KG1 (cell line): ENCODE measurements around the gene NAGA.
"Not testable (repeated sequence)": the region's sequence is repeated elsewhere in the genome, so short reads cannot be mapped to it uniquely, and the experiment has no call there.

ENCODE experiments used
- DNase-seq: peaks from one replicate; lab custom pipeline; 2025; lab: John Stamatoyannopoulos, UW

Gene NAGA

DNA sequence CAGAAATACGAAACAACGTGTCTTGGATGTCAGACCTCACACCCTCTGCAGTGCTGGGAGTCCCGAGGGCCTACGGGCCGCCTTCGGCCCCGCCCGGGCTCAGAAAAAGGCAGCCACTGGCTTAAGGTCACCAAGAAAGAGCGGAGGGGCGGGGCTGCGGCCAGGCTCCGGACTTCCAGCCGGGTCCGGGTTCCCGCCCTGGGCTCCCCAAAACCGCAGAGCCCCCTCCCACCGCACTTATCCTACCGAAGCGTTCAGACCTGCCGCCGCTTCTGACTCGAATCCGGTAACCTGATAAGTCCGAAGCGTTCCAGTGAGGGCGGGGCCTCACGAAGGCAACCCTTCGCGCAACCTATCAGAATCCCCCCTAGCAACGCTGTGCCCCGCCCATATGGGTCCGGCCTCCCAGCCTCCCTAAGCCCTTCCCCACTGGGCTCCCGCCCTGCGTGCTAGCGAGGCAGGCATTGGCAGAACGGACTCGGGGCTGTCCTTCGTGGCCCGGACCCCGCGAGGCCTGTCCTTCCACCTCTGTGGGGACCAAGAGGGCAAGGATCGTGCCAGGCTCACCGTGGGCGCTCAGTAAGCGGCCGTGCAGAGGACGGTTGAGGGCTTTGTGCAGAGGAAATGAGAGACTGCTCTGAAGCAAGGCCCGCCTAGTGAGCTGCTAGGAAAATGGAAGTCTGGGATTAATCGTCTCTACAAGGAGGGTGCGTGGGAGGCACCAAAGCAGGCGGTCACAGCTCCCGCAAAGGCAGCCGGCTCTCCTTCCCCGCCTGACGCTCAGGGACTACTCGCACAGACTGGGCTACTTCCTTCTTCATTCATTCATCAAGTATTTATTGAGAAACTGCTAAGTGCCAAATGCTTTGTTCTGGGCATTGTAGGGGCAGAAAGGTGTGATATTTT, at the start of gene NAGA:
Gene NAGA, minus strand, starts transcription at position 296 of the 906 bp plus-strand sequence. CDS start 515 bp downstream, outside the sequence.
- peak; percentile 90 for DNase-seq

DNA sequence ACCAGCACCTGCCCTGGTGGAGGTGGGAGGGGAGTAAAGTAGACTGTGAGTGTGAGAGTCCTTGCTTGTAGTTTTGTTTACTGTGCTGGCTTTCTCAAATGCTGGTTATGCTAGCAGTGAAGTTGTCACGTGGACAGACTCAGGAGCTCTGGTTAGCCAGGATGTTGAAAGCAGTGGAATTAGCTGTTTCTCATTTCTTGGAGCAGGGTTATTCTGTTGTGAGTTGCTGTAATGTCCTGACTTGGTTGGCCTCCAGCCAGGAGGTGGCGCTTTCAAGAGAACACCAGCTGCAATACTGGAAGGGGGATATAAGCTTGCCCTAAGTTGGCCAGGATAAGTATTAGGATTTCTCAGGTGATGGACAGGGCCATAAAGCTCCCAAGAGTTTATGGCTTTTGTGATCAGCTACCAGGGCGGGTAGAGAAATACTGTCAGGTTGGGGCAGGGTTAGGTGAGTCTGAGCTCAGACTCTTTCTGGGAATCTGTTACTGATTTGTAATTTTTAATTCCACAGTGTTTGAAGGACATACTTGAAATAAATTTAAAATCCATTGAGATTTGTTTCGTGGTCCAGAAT, 46.3 kb upstream of the NAGA start:
- no peak for DNase-seq

DNA sequence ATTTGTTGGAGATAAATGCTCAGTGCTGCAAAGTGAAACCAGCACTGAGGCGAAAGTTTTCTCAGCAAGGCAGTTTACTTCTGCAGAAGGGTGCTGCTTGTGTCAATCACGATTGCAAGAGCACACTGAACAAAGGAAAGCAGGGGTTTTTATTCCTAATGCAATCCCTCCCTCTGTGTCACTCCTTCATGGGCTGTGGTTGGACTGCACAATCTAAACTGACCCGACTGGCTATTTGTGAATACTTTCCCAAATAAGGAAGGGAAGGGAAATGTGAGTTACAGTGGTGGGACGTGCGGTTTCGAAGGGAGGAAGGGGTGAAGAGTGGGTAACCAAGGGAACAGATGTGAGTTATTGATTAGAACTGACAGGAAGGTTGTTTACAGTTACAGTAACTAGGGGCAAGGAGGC, 44.8 kb upstream of the NAGA start:
- not testable (repeated sequence) for DNase-seq

DNA sequence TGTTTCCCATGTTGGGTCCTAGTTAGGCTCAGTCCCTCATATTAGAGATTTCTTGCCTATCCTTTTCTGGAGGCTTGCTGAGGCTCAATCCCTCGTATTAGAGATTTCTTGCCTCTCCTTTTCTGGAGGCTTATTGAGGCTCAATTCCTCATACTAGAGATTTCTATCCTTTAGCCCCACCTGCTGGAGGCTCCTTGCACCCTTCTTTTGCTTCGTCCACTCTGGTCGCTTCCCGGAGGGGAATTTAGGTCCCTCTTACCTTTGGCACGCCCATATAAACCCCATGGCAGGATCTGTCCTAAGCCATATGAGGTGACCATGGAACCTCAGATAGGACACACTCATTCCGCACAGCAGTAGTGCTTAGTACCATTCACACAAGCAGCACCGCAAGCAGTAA, 44.1 kb upstream of the NAGA start:
- DNase-seq: no peak

DNA sequence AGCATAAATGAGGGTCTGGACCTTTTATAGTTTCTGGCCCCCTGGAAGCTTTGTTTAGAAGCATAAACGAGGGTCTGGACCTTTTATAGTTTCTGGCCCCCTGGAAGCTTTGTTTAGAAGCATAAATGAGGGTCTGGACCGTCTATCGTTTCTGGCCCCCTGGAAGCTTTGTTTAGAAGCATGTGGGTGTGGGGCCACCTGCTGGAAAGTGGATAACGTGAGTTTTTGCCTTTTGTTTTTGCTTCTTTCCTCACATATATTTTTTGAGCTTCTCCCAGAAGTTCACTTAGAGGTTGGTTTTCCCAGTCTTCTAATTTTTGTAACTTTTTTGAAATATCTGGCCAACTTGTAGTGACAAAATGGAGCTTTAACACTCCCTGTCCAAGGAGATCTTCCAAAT, 42.2 kb upstream of the NAGA start:
- not testable (repeated sequence) for DNase-seq

DNA sequence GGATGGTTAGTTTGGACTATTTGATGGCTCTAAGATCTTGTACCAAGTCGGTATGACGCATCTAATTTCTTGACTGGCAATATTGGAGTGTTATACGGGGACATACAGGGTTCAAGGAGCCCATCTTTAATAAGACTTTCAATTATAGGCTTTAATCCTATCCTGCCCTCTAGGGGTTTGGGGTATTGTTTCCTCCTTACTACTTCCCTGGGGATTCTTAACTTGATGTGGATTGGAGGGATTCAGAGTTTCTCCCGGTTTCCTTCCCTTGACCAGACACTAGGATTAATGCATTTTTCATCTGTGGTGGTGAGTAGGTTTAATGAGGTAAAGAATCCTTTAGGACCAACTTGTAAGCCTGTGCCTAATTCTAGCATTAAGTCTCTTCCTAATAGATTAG, 41.2 kb upstream of the NAGA start:
- DNase-seq: no peak

DNA sequence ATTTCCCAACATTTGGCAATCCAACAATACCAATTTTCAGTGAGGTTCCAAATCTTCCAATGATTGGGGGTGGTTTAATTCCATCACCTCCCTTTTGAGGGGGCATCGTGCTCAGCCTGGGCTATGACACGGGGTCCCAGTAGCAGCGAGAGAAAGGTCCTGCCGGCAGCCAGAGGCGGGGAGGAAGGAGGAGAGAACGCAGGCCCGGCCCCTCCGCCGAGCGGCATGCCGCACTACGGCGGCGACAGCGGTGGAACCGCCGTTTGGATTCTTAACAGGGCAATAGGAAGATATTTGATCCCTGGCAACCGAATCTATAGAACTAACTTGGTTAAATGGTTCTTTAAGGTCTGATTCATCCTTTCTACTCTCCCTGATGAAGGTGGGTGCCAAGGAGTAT, 38.2 kb upstream of the NAGA start:
- DNase-seq: no peak

DNA sequence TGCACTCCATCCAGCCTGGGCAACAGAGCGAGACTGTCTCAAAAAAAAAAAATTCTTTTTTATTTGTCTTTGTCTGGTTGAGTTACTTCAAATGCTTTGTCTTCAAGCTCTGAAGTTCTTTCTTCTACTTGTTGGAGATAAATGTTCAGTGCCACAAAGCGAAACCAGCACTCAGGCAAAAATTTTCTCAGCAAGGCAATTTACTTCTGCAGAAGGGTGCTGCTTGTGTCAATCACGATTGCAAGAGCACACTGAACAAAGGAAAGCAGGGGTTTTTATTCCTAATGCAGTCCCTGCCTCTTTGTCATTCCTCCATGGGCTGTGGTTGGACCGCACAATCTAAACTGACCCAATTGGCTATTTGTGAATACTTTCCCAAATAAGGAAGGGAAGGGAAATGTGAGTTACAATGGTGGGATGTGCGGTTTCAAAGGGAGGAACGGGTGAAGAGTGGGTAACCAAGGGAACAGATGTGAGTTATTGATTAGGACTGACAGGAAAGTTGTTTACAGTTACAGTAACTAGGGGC, 33.8 kb upstream of the NAGA start:
- DNase-seq: not testable (repeated sequence)

DNA sequence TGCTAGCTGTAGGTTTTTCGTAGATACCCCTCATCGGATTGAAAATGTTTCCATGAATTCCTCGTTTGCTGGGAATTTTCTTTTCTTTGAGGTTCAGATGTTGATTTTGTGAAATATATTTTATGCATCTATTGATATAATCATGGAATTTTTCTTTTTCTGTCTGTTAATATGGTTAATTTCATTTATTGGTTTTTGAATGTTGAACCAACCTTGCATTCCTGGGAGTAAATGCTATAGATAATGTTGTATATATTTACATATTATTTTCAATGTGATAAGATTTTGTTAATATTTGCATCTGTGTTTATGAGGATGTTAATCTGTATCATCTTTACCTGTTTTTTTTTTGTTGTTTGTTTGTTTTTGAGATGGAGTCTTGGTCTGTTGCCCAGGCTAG, 30.6 kb upstream of the NAGA start:
- DNase-seq: no peak

DNA sequence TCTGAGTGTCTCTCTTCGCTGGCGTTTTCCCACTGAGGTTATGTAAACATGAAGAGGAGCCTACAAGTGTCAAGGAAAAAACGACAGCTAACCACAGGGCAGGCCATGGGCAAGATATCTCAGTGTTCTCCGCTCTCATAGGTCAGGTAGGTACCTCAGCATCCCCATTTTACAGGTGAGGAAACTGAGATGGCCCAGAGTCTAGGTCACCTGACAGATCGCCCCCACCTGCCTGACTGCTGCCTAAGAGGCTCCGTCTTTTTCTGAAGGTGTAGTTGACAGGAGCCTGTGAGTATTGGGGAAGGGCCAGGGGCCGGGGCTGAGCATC, 20.8 kb upstream of the NAGA start:
- DNase-seq: no peak

DNA sequence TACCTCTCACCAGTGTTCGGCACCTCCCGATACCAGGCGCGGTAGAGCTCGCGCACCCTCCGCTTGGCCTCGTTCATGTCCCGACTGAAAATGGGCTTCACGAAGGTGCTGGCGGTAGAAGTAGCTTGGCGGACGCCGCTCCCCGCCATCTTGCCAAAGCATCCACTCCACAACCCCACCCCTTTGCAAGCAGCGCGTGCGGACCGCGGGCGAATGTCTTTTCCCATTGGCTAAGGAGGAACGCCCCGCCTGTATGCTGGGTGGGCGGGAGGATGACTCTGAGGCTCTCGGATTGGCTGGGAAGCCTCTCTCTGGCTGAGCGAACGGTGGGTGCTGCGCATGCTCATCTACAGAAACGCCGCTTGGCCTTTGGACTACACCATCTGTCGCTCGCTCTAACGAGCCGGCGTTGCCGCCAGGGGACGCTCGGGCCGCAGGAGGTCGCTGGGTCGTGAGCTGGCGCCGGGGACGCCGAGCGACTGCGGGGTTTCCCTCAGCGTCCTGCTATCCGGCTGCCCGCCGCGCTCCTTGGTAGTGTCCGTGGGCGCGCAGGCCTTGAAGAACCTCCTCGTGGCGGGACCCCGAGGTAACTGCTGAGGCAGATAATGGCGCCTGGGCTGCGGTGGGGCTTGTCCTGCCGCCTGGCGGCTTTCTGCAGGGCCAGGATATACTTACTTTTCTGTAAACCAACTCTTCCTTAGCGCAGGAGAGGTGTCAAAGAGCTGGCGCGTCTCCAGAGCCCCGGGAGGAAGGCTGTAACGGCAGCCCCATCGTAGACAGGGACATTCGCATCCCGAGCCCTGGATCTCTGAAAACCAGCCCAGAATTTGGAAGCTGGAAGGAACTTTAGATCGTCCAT, 20.2 kb upstream of the NAGA start, which contains the start of gene NDUFA6:
Gene NDUFA6, minus strand, starts transcription at position 177 of the 859 bp plus-strand sequence. Its CDS starts 28 bp downstream, at position 149.
- DNase-seq: peak; percentile 94

DNA sequence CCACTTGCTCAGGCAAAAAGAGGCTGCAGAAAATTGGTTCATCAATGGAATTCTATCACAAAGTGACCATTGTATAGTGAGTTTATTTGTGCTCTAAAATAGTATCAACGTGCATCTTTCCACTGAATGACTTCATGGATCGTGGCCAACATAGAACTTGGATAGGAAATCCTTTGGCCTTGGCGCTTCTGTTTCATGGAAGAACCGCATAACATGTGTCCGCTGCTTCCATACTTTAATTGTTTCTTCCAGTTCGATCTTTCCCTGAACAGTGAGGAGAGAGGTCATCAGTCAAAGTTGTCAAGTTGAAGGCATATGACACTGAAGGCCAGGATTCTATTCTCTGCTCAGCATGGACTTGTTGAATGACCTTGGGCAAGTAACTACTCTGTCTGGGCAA, 15.4 kb upstream of the NAGA start:
- no peak for DNase-seq

DNA sequence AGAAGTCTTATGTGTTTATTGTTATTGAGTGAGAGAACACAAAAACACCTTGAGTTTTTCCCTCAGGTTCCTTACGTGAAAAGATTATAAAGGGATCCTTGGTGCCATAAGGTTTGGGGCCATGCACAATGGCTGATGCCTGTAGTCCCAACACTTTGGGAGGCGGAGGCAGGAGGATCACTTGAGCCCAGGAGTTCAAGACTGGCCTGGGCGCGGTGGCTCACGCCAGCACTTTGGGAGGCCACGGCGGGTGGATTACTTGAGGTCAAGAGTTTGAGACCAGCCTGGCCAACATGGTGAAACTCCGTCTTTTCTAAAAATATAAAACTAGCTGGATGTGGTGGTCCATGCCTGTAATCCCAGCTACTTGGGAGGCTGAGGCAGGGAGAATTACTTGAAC, 14.3 kb upstream of the NAGA start:
- DNase-seq: no peak

DNA sequence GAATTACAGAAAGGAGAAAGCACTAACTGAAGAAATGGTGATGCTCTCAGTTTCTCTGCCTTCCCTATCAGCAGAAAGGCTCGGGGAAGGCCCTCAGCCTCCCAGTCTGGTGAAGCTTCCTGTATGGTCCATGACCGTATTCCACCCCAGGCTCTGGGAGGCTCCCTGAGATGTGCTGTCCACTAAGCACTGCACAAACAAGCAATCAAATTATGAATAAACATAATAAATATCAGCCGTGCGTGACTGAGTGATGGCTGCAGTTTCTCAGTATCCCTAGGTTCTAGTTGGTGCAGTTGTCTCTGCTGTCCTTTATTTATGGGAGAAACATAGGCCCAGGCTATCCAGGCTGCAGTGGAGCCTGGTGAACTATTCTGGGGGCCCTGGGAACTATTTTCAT, 12.5 kb upstream of the NAGA start:
- DNase-seq: no peak

DNA sequence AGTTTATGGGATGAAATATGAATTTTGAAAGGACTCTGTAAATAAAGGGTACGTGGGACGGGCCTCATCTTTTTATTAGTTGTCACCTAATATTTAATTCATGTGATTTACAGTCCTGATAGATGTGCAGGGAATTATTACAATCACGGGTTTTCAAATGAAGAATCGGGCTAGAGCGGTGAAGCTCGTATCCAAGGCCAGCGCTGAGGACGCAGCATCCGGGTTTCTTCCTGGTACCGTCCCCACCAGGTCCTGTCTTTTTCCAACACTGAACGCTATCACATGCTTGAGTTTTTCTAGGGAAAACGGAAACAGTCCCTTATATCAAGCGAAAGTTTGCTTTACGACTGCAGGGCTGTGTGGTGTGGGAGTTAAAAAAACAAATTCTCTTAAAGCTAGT, 9.7 kb upstream of the NAGA start:
- no peak for DNase-seq

DNA sequence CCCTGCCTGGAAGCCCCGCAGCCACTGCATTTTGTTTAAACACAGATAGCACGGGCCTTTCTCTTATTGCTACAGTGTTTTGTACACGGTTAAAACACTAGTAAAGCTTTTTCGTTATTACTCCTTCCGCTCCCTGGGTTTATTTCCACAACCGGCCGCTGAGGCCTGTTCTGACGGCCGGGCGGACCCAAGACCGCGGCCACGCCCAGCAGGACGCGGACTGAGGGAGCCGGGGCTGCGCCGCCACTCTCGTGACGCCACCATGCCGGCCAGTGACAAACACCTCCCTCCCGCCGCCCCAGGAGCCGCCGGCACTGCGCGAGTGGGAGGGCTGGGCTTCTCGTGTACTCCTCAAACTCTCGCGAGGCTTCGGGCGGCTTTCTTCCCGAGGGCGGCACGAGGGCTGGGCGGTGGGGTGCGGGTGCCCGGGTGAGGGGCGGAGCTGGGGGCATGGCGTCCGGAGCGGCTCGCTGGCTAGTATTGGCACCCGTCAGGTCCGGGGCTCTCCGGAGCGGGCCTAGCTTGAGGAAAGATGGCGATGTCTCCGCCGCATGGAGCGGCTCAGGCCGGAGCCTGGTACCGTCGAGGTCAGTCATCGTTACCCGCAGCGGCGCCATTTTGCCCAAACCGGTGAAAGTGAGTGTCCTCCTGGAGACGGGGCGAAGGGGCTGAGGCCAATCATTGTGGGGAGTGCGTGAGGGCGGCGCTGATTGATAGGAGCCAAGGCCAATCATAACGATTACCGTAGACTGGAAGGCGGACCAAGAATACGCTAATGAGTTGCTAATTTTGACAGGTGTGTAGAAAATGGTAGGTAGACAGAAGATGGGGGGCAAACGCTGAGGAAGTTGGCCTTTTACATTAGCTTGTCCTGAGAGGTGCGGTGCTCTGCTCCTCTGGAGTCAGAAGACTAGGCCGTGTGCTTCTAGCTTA, 9.0 kb upstream of the NAGA start, which contains the start of gene SMDT1:
Gene SMDT1, plus strand, starts transcription at position 382 of the 933 bp plus-strand sequence. Its CDS starts 69 bp downstream, at position 451.
- peak; percentile 96 for DNase-seq

DNA sequence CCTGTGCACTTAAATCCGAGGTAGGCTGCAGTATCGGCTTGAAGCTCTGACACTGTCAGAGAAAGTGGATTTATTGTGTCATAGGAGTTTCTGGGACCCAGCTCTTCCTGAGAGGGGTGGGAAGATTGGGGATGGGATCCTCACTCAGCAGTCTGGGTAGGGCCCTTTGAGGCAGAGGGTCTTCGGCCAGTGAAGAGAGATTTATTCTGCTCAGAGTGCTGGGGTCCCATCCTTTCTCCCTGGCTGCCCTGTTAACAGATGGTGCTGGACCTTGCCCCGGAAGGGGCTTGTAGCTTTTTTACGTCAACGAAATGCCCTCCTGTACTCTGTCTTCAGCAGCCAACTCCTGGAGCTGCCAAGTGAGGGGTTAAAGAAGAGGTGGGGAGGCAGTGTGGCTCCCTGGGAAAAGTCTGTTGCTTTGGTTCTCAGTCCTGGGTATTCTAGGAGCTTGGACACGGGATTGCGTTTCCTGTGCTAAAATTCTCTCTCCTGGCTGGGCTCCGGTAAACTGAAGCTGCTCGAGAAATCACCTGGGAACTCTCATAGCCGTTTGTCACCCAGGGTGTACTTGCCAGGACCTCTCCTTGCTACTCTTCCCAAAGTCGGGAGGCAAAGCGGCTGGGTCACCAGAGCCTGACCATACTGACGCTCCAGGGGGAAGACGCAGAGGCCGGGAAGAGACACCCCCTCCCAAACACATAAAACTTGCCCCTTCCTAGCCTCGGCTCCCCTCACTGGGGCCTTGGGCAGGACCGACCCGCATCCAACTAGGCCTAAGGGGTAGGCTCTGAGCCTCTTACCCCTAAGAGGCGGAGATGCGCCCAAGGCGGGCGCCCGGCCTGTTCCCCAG, 8.1 kb upstream of the NAGA start:
- DNase-seq: no peak

DNA sequence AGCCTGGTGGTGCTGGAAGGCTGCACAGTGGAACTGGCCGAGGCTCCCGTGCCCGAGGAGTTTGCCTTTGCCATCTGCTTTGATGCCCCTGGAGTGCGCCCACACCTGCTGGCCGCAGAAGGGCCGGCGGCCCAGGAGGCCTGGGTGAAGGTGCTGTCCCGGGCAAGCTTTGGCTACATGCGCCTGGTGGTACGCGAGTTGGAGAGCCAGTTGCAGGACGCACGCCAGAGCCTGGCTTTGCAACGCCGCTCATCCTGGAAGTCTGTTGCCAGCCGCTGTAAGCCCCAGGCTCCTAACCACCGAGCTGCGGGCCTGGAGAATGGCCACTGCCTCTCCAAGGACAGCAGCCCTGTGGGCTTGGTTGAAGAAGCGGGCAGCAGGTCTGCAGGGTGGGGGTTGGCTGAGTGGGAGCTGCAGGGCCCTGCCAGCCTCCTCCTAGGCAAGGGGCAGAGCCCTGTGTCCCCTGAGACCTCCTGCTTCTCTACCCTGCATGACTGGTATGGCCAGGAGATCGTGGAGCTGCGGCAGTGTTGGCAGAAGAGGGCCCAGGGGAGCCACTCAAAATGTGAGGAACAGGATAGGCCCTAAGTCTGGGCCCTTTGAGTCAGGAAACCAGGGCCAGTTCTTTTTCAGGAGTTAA, 7.0 kb upstream of the NAGA start:
- DNase-seq: no peak

DNA sequence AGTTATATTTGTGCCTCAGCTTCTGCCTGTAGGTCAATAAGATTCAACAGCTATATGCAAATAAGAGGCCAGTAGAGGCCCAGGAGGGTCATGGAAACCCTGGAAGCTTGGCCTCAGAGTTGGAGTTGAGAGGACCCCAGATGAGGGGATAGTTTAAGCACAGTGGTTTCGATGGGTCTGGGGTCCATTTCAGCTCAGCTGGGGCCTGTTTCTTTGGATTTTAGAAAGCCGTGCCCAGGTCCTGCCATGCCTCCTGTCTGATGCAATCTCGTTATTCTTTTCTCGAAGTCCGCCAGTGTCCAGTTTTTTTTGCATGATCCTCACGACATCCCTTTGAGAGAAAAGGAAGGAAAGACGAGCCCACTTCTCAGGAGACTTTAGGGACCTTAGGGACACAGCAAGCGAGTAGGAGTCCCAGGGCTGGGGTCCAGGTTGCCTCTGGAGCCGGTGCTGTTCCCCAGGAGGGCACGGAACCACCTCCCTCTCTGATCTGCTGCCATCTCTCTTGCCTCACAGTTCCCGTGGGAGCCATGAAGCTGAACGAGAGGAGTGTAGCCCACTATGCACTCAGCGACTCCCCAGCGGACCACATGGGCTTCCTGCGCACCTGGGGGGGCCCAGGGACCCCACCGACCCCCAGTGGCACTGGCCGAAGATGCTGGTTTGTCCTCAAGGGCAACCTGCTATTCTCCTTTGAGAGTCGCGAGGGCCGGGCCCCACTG, 6.3 kb upstream of the NAGA start:
- DNase-seq: no peak
